ENCODE measurements around the gene NAALADL2.

DNA sequence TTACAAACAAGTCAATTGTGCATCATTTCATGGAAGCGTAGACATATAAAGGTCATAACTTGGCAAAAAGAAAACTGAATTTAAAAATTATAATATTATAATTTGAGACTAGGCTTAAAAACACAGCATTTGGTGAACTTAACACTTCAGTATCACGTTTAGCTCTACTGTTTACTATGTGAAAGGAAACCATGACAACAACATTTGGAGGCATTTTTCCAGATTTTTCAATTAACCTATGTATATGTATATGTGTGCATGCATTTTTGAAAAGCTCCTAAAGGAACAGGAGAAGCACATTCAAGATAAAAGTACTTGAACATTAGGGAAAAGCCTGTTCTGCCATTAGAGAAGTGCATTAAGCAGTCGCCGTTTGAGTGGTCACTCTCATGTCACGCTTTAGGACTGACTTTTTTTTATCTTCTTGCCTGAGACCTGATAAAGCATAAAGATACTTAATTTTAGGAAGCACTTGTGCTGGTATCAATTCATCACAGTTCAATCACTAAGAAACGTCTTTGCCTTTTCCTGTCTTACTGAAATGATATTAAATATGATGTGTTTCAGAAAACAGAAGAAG, 156.0 kb downstream of the NAALADL2 start:
- TF ChIP-seq, protein P1, sequence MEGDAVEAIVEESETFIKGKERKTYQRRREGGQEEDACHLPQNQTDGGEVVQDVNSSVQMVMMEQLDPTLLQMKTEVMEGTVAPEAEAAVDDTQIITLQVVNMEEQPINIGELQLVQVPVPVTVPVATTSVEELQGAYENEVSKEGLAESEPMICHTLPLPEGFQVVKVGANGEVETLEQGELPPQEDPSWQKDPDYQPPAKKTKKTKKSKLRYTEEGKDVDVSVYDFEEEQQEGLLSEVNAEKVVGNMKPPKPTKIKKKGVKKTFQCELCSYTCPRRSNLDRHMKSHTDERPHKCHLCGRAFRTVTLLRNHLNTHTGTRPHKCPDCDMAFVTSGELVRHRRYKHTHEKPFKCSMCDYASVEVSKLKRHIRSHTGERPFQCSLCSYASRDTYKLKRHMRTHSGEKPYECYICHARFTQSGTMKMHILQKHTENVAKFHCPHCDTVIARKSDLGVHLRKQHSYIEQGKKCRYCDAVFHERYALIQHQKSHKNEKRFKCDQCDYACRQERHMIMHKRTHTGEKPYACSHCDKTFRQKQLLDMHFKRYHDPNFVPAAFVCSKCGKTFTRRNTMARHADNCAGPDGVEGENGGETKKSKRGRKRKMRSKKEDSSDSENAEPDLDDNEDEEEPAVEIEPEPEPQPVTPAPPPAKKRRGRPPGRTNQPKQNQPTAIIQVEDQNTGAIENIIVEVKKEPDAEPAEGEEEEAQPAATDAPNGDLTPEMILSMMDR (IDR thresholded peaks at IDR 0.05) = no peak
- TF ChIP-seq POLR2A (IDR thresholded peaks at IDR 0.05) (no peak), POLR2AphosphoS5 (IDR thresholded peaks at IDR 0.05) (no peak), EP300 (IDR thresholded peaks at IDR 0.05) (no peak)

All from upper lobe of left lung (tissue), 4 donors.